HCT116 (cell line): ENCODE data around the gene KIF13A.

Source experiments
- CEBPB ChIP-seq: IDR thresholded peaks from 2 replicates; pipeline ENCODE4 v1.6.1; 2012; ENCODE audit warnings: low read depth
- CTCF ChIP-seq, 3 experiments: fragments of 200-600 bp in 1 of 3; sonication (generic) in 1 of 3; IDR thresholded peaks in 2 of 3; conservative IDR thresholded peaks in 1 of 3; 2 replicates each; pipeline ENCODE4 v1.5.1; 2012 to 2017; ENCODE audit warnings: low read depth in 2 of 3, low read length in 2 of 3, antibody characterized with exemption in 1 of 3, borderline replicate concordance in 1 of 3, control low read depth in 1 of 3, mild to moderate bottlenecking in 1 of 3, mixed read lengths in 1 of 3, mixed run types in 1 of 3, moderate library complexity in 1 of 3; ENCODE audit not compliant: insufficient read depth in 1 of 3
- ELF1 ChIP-seq: IDR thresholded peaks from 2 replicates; pipeline ENCODE4 v1.6.1; 2012; ENCODE audit warnings: low read depth, borderline replicate concordance
- EZH2 ChIP-seq: fragments of 200-600 bp; sonication (generic); IDR thresholded peaks from 2 replicates; pipeline ENCODE4 v1.6.1; 2017; ENCODE audit warnings: antibody characterized with exemption, mixed run types
- EZH2phosphoT487 ChIP-seq: fragments of 200-600 bp; IDR thresholded peaks from 2 replicates; pipeline ENCODE4 v1.6.1; 2018; ENCODE audit warnings: antibody characterized with exemption, borderline replicate concordance
- JUND ChIP-seq: IDR thresholded peaks from 2 replicates; pipeline ENCODE4 v1.6.1; 2012
- POLR2A ChIP-seq: IDR thresholded peaks from 2 replicates; pipeline ENCODE4 v1.7.0; 2011; ENCODE audit warnings: borderline replicate concordance; ENCODE audit not compliant: insufficient read depth, insufficient read length; ENCODE audit errors: extremely low read depth
- POLR2AphosphoS5 ChIP-seq: IDR thresholded peaks from 2 replicates; pipeline ENCODE4 v1.6.1; 2011; ENCODE audit warnings: mild to moderate bottlenecking, low read depth, low read length, moderate library complexity
- REST ChIP-seq: IDR thresholded peaks from 2 replicates; pipeline ENCODE4 v1.6.1; 2012; ENCODE audit warnings: low read depth
- SP1 ChIP-seq: IDR thresholded peaks from 2 replicates; pipeline ENCODE4 v1.6.1; 2012; ENCODE audit warnings: low read depth
- YY1 ChIP-seq: IDR thresholded peaks from 2 replicates; pipeline ENCODE4 v1.6.1; 2011; ENCODE audit warnings: low read length, low read depth, moderate library complexity, mild to moderate bottlenecking; ENCODE audit not compliant: insufficient replicate concordance; ENCODE audit errors: extremely low read depth
- ZNF274 ChIP-seq: fragments of 200-500 bp; sonication (Bioruptor generic); IDR thresholded peaks from 2 replicates; pipeline ENCODE4 v1.6.1; 2014; ENCODE audit warnings: mild to moderate bottlenecking, low read depth, low read length, inconsistent platforms
- TF ChIP-seq, protein P1 (sequence below): IDR thresholded peaks from 2 replicates; pipeline ENCODE4 v1.6.1; 2011; ENCODE audit warnings: mild to moderate bottlenecking, low read length, moderate library complexity; ENCODE audit not compliant: insufficient replicate concordance; ENCODE audit errors: extremely low read depth
- TF ChIP-seq, protein P2 (sequence below): IDR thresholded peaks from 2 replicates; pipeline ENCODE4 v1.6.1; 2012

DNA sequence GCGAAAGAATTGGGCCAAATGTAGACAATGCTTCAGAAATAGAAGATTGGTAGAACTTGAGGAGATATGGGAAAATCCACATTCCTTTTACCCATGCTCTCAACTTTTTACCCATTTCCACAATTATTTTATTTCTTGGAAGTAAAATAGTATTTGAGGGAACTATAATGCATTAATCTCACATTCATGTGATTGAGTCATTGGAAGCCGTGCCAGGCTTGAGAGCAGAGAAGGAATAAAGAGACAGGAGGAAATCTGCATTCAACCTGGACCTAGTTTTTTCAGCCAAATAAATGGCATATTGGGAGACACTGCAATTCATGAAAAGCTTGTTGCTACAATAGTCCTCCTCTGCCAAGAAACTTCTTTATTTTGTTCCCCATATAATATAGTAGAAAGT lies 278.0 kb downstream of the KIF13A start:
- TF ChIP-seq CTCF (IDR thresholded peaks at IDR 0.05 in 2 of 3, conservative IDR thresholded peaks at IDR 0.05 in 1 of 3; ENCODE audit: borderline replicate concordance in 1 of 3, insufficient read depth in 1 of 3, low read depth in 2 of 3, low read length in 2 of 3) (no peak), REST (no peak), EZH2 (no peak), JUND (no peak), POLR2A (no peak), ZNF274 (no peak), SP1 (no peak), YY1 (no peak), POLR2AphosphoS5 (no peak), ELF1 (no peak), CEBPB (no peak), EZH2phosphoT487 (no peak)
- TF ChIP-seq, protein P1, sequence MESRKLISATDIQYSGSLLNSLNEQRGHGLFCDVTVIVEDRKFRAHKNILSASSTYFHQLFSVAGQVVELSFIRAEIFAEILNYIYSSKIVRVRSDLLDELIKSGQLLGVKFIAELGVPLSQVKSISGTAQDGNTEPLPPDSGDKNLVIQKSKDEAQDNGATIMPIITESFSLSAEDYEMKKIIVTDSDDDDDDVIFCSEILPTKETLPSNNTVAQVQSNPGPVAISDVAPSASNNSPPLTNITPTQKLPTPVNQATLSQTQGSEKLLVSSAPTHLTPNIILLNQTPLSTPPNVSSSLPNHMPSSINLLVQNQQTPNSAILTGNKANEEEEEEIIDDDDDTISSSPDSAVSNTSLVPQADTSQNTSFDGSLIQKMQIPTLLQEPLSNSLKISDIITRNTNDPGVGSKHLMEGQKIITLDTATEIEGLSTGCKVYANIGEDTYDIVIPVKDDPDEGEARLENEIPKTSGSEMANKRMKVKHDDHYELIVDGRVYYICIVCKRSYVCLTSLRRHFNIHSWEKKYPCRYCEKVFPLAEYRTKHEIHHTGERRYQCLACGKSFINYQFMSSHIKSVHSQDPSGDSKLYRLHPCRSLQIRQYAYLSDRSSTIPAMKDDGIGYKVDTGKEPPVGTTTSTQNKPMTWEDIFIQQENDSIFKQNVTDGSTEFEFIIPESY, result no peak
- TF ChIP-seq, protein P2, sequence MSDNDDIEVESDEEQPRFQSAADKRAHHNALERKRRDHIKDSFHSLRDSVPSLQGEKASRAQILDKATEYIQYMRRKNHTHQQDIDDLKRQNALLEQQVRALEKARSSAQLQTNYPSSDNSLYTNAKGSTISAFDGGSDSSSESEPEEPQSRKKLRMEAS, result no peak
